Measurements from ENCODE around the gene HPCAL1.

- TF ChIP-seq POLR2AphosphoS5 (IDR thresholded peaks at IDR 0.05; ENCODE audit: low read depth, low read length), result no peak
- no peak for TF ChIP-seq POLR2A (IDR thresholded peaks at IDR 0.05; ENCODE audit: low read depth, low read length)
- no peak for TF ChIP-seq TAF1 (IDR thresholded peaks at IDR 0.05; ENCODE audit: low read depth, low read length)
- TF ChIP-seq SPI1 (IDR thresholded peaks at IDR 0.05; ENCODE audit: low read depth, low read length), result no peak
- no peak for TF ChIP-seq PAX5 (IDR thresholded peaks at IDR 0.05; ENCODE audit: insufficient read depth, low read length, severe bottlenecking)
- TF ChIP-seq POU2F2 (IDR thresholded peaks at IDR 0.05; ENCODE audit: low read depth, low read length), result no peak
These were observed 147.4 kb downstream of the HPCAL1 start for GRCh38 chr2:10449838-10450691.

All from GM12891 (cell line).